Gastrocnemius medialis (tissue), 4 donors: ENCODE data around the gene ZBTB4.

Experiments used
- CTCF ChIP-seq, 5 experiments: fragments of 450-650 bp in 3 of 5; fragments of 200-600 bp in 2 of 5; sonication (generic) in 2 of 5; IDR thresholded peaks in 4 of 5; conservative IDR thresholded peaks in 1 of 5; 1 replicate in 4 of 5; 2 replicates in 1 of 5; pipeline ENCODE4 v1.5.1; 2016 to 2019; ENCODE audit warnings: antibody characterized with exemption in 5 of 5, mild to moderate bottlenecking in 3 of 5, moderate library complexity in 3 of 5
- POLR2A ChIP-seq, 2 donors: fragments of 450-650 bp; IDR thresholded peaks; one replicate each; pipeline ENCODE4 v1.6.1; 2017; ENCODE audit warnings: antibody characterized with exemption in 2 of 2, mild to moderate bottlenecking in 2 of 2, moderate library complexity in 2 of 2

DNA sequence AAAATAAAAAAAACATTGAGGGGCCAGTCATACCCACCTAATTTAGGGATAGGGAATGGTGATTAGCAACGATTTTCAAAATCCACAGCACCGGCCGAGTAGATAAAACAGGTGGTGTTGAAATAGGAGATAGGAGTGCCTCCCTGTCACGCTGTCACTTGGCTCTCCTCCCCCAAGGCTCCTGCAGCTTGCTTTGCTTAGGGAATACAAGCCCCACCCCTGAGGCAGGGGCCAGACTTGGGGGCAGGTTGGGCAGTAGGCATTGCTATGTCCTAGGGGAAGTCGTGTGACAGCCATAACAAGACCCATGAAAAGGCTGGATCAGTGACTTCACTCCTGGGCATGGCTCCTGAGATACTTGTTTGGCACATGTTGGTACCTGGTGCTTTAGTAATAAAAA, 30.5 kb upstream of the ZBTB4 start:
- TF ChIP-seq CTCF (IDR thresholded peaks at IDR 0.05 in 4 of 5, conservative IDR thresholded peaks at IDR 0.05 in 1 of 5) (no peak), POLR2A (IDR thresholded peaks at IDR 0.05) (no peak)
